H1 (cell line): ENCODE measurements around the gene PLA2G4E. TPM values are rescaled to one million over a fixed set of nuclear protein-coding genes. Genes with fewer than 3 reads are reported as not detected.
A peak's percentile ranks its signal among the peaks of the same experiment; 100 is the strongest.

Source experiments
- CTCF ChIA-PET: fragments of 300-600 bp; sonication (Branson Sonifier 250); formaldehyde crosslinking; loops from one replicate; lab custom pipeline; 2021; ENCODE audit not compliant: partially characterized antibody; lab: Charles Lee
- POLR2A ChIA-PET: fragments of 300-600 bp; sonication (Branson Sonifier 250); formaldehyde crosslinking; loops from one replicate; lab custom pipeline; 2021; ENCODE audit warnings: inconsistent platforms; ENCODE audit not compliant: partially characterized antibody; lab: Charles Lee
- DNase-seq, 2 experiments: peaks; one replicate each; pipeline versions ENCODE4 v3.0.0 to v3.0.0-alpha.2; 2010 to 2022; ENCODE audit warnings: low spot score in 2 of 2, low read depth in 1 of 2, mixed read lengths in 1 of 2
- FAIRE-seq: peaks from 2 replicates; lab custom pipeline; 2011; peaks lifted over from hg19 to GRCh38; lab: Jason Lieb, UNC
- H2AFZ ChIP-seq: 2 replicates; pipeline ENCODE4 v1.8.1; 2012; ENCODE audit warnings: low read length, inconsistent platforms
- H2AK5ac ChIP-seq: 2 replicates; pipeline ENCODE4 v1.6.1; 2013; ENCODE audit warnings: low read depth, low read length
- H2BK120ac ChIP-seq: replicated peaks from 2 replicates; pipeline ENCODE3; 2013; ENCODE audit warnings: low read depth, low read length, inconsistent platforms
- H2BK12ac ChIP-seq: 2 replicates; pipeline ENCODE4 v1.6.1; 2013; ENCODE audit warnings: low read depth, low read length
- H2BK15ac ChIP-seq: 2 replicates; pipeline ENCODE4 v1.6.1; 2013; ENCODE audit warnings: low read length
- H2BK20ac ChIP-seq: 2 replicates; pipeline ENCODE4 v1.6.1; 2013; ENCODE audit warnings: low read length
- H2BK5ac ChIP-seq: 2 replicates; pipeline ENCODE4 v1.6.1; 2013; ENCODE audit warnings: low read depth, low read length
- H3K14ac ChIP-seq: 2 replicates; pipeline ENCODE4 v1.6.1; 2013; ENCODE audit warnings: inconsistent platforms; ENCODE audit not compliant: insufficient read length
- H3K18ac ChIP-seq: 2 replicates; pipeline ENCODE4 v1.6.1; 2013; ENCODE audit warnings: low read length; ENCODE audit errors: extremely low read depth
- H3K23ac ChIP-seq: 2 replicates; pipeline ENCODE4 v1.6.1; 2013; ENCODE audit warnings: inconsistent platforms; ENCODE audit not compliant: insufficient read length
- H3K23me2 ChIP-seq: 2 replicates; pipeline ENCODE4 v1.6.1; 2013; ENCODE audit warnings: low read depth, low read length
- H3K27ac ChIP-seq: 2 replicates; pipeline ENCODE4 v1.6.1; 2011; ENCODE audit warnings: low read depth, low read length, inconsistent platforms
- H3K27me3 ChIP-seq, 4 experiments: replicated peaks in 1 of 4; 1 replicate in 1 of 4; 2 replicates in 3 of 4; pipeline versions ENCODE4 v1.6.1 to v1.8.1; 2011 to 2013; ENCODE audit warnings: low read length in 3 of 4, mild to moderate bottlenecking in 3 of 4, inconsistent platforms in 2 of 4, mixed read lengths in 2 of 4, moderate library complexity in 1 of 4; ENCODE audit not compliant: control insufficient read depth in 3 of 4, insufficient read depth in 3 of 4; ENCODE audit errors: extremely low read depth in 1 of 4
- H3K36me3 ChIP-seq, 4 experiments: 2 replicates each; pipeline versions ENCODE4 v1.6.1 to v1.8.1; 2011 to 2013; ENCODE audit warnings: mild to moderate bottlenecking in 4 of 4, low read length in 3 of 4, moderate library complexity in 2 of 4, control low read depth in 1 of 4, inconsistent platforms in 1 of 4; ENCODE audit not compliant: insufficient read depth in 4 of 4, control insufficient read depth in 2 of 4
- H3K4ac ChIP-seq: replicated peaks from 2 replicates; pipeline ENCODE3; 2013; ENCODE audit warnings: low read length, low read depth, mixed read lengths, inconsistent platforms; ENCODE audit not compliant: insufficient read length
- H3K4me1 ChIP-seq, 4 experiments: replicated peaks in 1 of 4; 1 replicate in 1 of 4; 2 replicates in 3 of 4; pipeline versions ENCODE4 v1.6.1 to v1.8.1; 2011 to 2013; ENCODE audit warnings: low read length in 3 of 4, inconsistent platforms in 2 of 4, mixed read lengths in 1 of 4; ENCODE audit not compliant: insufficient read depth in 4 of 4, control insufficient read depth in 3 of 4
- H3K4me2 ChIP-seq, 2 experiments: 2 replicates each; pipeline versions ENCODE4 v1.6.1 to v1.8.1; 2011 to 2013; ENCODE audit warnings: low read depth in 2 of 2, low read length in 2 of 2, control low read depth in 1 of 2, inconsistent platforms in 1 of 2, mild to moderate bottlenecking in 1 of 2; ENCODE audit not compliant: insufficient read depth in 1 of 2
- H3K4me3 ChIP-seq, 4 experiments: fragments of 200-600, 300-600 bp in 1 of 4; sonication (generic), shearing (Covaris generic), sonication (Bioruptor Twin) in 1 of 4; 2 replicates each; pipeline versions ENCODE4 v1.5.1 to v1.8.1; 2011 to 2016; ENCODE audit warnings: low read length in 4 of 4, low read depth in 3 of 4, control low read depth in 2 of 4, inconsistent platforms in 2 of 4, mild to moderate bottlenecking in 2 of 4, mixed read lengths in 1 of 4, moderate library complexity in 1 of 4; ENCODE audit not compliant: insufficient read depth in 2 of 4; ENCODE audit errors: extremely low read depth in 1 of 4
- H3K56ac ChIP-seq: replicated peaks from 2 replicates; pipeline ENCODE3; 2013; ENCODE audit warnings: low read depth, mild to moderate bottlenecking, mixed read lengths, low read length, inconsistent platforms; ENCODE audit not compliant: insufficient read length
- H3K79me1 ChIP-seq: 2 replicates; pipeline ENCODE4 v1.6.1; 2013; ENCODE audit warnings: low read depth, low read length, control low read depth
- H3K79me2 ChIP-seq, 2 experiments: 2 replicates each; pipeline versions ENCODE4 v1.6.1 to v1.8.1; 2012 to 2013; ENCODE audit warnings: low read length in 2 of 2, mild to moderate bottlenecking in 2 of 2, inconsistent platforms in 1 of 2; ENCODE audit not compliant: insufficient read depth in 2 of 2, control insufficient read depth in 1 of 2
- H3K9ac ChIP-seq, 4 experiments: replicated peaks in 1 of 4; 1 replicate in 1 of 4; 2 replicates in 3 of 4; pipeline versions ENCODE4 v1.6.1 to v1.8.1; 2011 to 2013; ENCODE audit warnings: low read depth in 3 of 4, low read length in 3 of 4, control low read depth in 2 of 4, mild to moderate bottlenecking in 2 of 4, moderate library complexity in 2 of 4, inconsistent platforms in 1 of 4; ENCODE audit errors: extremely low read depth in 1 of 4
- H3K9me3 ChIP-seq, 2 experiments: 2 replicates each; pipeline versions ENCODE4 v1.6.1 to v1.8.1; 2012 to 2013; ENCODE audit warnings: mild to moderate bottlenecking in 2 of 2, moderate library complexity in 2 of 2, control low read depth in 1 of 2, inconsistent platforms in 1 of 2, low read depth in 1 of 2, low read length in 1 of 2, mixed read lengths in 1 of 2; ENCODE audit not compliant: insufficient read depth in 2 of 2
- H4K20me1 ChIP-seq, 2 experiments: replicated peaks in 1 of 2; 2 replicates each; pipeline versions ENCODE3 to v1.8.1; 2011 to 2013; ENCODE audit warnings: inconsistent platforms in 2 of 2, low read length in 2 of 2, mild to moderate bottlenecking in 1 of 2; ENCODE audit not compliant: insufficient read depth in 2 of 2, control insufficient read depth in 1 of 2
- H4K5ac ChIP-seq: 2 replicates; pipeline ENCODE4 v1.6.1; 2013; ENCODE audit warnings: low read length, low read depth, mixed read lengths, inconsistent platforms; ENCODE audit not compliant: insufficient read length
- H4K8ac ChIP-seq: 2 replicates; pipeline ENCODE4 v1.8.0; 2013; ENCODE audit warnings: mild to moderate bottlenecking, moderate library complexity, low read length, inconsistent platforms; ENCODE audit not compliant: insufficient read depth; ENCODE audit errors: extremely low read depth
- H4K91ac ChIP-seq: replicated peaks from 2 replicates; pipeline ENCODE3; 2013; ENCODE audit warnings: low read length, mixed read lengths, inconsistent platforms; ENCODE audit not compliant: insufficient read length
- CEBPB ChIP-seq: IDR thresholded peaks from 2 replicates; pipeline ENCODE4 v1.6.1; 2012; ENCODE audit warnings: low read depth, low read length
- FOSL1 ChIP-seq: IDR thresholded peaks from 2 replicates; pipeline ENCODE4 v1.6.1; 2011; ENCODE audit warnings: mild to moderate bottlenecking, low read depth, low read length, moderate library complexity; ENCODE audit not compliant: insufficient read depth
- TAF1 ChIP-seq: IDR thresholded peaks from 2 replicates; pipeline ENCODE4 v1.6.1; 2011; ENCODE audit warnings: mild to moderate bottlenecking, low read depth, low read length
- WGBS, 2 experiments: shearing (Covaris generic) in 1 of 2; methylation state at CpG; one replicate each; pipeline versions ENCODE4 v1.1.6 to v1.1.7; 2013 to 2015; ENCODE audit warnings: low lambda C conversion rate in 2 of 2, mixed read lengths in 2 of 2, inconsistent platforms in 1 of 2, low coverage in 1 of 2, missing lambda C conversion rate in 1 of 2; ENCODE audit not compliant: insufficient replicate concordance in 2 of 2, insufficient coverage in 1 of 2, insufficient read length in 1 of 2; ENCODE audit errors: extremely low coverage in 1 of 2, missing lambda C conversion rate in 1 of 2; 5-methylcytosine and 5-hydroxymethylcytosine counted together
- polyA plus RNA-seq, 7 experiments: library from polyadenylated mRNA; depleted of rRNA in 3 of 7; stranded (reverse) in 5 of 7; unstranded in 2 of 7; fragments of >200 nt in 5 of 7; fragments of 200-250 nt in 2 of 7; gene quantifications; 1 replicate in 5 of 7; 2 replicates in 1 of 7; 4 replicates in 1 of 7; pipeline versions ENCODE4 v1.2.1 to v1.2.3, GENCODE V29; 2011 to 2013; ENCODE audit warnings: missing spikeins in 2 of 7, mixed read lengths in 2 of 7
- total RNA-seq: library from RNA; stranded (reverse); fragmentation: NEBNext Ultra II Directional; extraction: Animal tissue kit (Norgen Biotek cat#: 25700); gene quantifications from 2 replicates; pipeline ENCODE4 v1.2.1, GENCODE V29; 2021
- TF ChIP-seq, protein P1 (sequence below): IDR thresholded peaks from 2 replicates; pipeline ENCODE4 v1.6.1; 2012; ENCODE audit warnings: low read length, inconsistent platforms

PLA2G4E gene
- total and polyA plus RNA-seq, 2 of the 8 experiments (the other 6 are each of a cell fraction or from before 2014, with no cell fraction given), result 0.03 TPM; not detected in 1

DNA sequence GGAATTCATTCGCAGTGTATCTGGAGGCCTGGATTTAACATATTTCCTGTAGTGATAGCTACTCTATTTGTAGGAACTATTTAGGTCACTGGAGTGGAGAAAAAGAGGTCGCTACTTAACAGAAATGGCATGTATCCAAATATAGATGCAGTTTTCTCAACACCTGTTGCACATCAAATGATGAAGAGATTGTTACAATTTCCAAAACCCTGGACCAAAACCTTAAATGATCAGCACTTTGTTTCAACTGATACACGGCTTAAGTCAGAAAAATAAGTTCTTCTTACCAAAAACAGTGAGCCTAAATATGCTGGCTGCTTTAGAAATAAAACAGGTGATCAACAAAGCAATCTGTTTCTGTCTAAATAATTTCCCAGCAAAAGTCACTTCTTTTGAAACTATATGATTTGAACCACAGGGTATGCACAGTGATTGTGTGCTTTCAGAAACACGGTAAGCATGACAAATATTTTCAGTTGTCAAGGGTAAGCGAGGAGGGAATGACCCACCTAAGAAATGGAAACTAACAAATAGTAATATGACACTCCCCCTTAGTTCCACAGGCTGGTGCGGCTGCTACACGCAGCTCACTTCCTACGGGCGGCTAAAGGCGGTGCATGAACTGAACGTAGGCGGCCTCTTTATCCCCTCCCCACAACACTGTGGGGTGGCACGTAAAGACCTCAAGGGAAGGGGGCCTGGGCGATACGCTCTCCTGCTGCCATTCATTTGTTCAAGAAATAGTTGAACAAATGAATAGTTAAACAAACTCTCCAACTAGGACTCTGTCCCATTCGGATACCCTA, 49.5 kb downstream of the PLA2G4E start:
- H2BK12ac ChIP-seq, result no peak overlapping the region
- H3K23ac ChIP-seq, result peak overlapping the region; percentile 18
- peak overlapping the region in 3 of 4 experiments; percentile 73 to 94 (median 81); a peak in 6 of 7 replicates for H3K9ac ChIP-seq
- no peak overlapping the region for H3K56ac ChIP-seq
- H2BK20ac ChIP-seq, result no peak overlapping the region
- DNase-seq (no peak), FAIRE-seq (no peak)
- H3K4ac ChIP-seq, result peak overlapping the region; percentile 21
- peak overlapping the region; percentile 89; the same call in 1 of the 2 replicates for H3K27ac ChIP-seq
- peak overlapping the region; percentile 56 for H3K18ac ChIP-seq
- H2BK120ac ChIP-seq, result no peak overlapping the region
- H4K20me1 ChIP-seq, result peaks cover 14 to 17% of the 10 kb centered on the region in 2 experiments
- no peaks in the 10 kb centered on the region for H3K36me3 ChIP-seq
- H2AK5ac ChIP-seq, result no peak overlapping the region
- peaks cover 27% of the 10 kb centered on the region for H3K79me1 ChIP-seq
- peak overlapping the region; percentile 87; the same call in 1 of the 2 replicates for H4K8ac ChIP-seq
- H2AFZ ChIP-seq, result no peak overlapping the region
- H4K5ac ChIP-seq, result peak overlapping the region; percentile 34
- POLR2A ChIA-PET, result interaction anchor here (0.8 to 2.2 kb wide), 7 partner anchors 11 to 82 kb away, joined by 3 to 14 read pairs (median 4); no protein-coding TSS in a partner anchor
- peaks cover 17 to 51% of the 10 kb centered on the region in 2 experiments for H3K79me2 ChIP-seq
- H2BK5ac ChIP-seq, result 0 out of 2 replicates have a peak overlapping the region, but pooled peaks have one; percentile 30
- H3K4me1 ChIP-seq, result peaks cover under 1 to 10% (median 5%) of the 10 kb centered on the region in 4 experiments; a peak in 4 of 7 replicates
- H3K14ac ChIP-seq, result peak overlapping the region; percentile 83
- no peaks in the 10 kb centered on the region for H3K9me3 ChIP-seq
- no peak overlapping the region for H4K91ac ChIP-seq
- H3K23me2 ChIP-seq, result peaks cover 5% of the 10 kb centered on the region; the same call in 1 of the 2 replicates
- CTCF ChIA-PET, result interaction anchor here (1.0 to 2.4 kb wide), 5 partner anchors 13 to 122 kb away, joined by 3 to 6 read pairs (median 5); no protein-coding TSS in a partner anchor
- TF ChIP-seq, protein P1, sequence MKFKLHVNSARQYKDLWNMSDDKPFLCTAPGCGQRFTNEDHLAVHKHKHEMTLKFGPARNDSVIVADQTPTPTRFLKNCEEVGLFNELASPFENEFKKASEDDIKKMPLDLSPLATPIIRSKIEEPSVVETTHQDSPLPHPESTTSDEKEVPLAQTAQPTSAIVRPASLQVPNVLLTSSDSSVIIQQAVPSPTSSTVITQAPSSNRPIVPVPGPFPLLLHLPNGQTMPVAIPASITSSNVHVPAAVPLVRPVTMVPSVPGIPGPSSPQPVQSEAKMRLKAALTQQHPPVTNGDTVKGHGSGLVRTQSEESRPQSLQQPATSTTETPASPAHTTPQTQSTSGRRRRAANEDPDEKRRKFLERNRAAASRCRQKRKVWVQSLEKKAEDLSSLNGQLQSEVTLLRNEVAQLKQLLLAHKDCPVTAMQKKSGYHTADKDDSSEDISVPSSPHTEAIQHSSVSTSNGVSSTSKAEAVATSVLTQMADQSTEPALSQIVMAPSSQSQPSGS, result 0 out of 2 replicates have a peak, but pooled peaks have one; percentile 24
- no peak for TF ChIP-seq CEBPB
- peak; percentile 41; the same call in 1 of the 2 replicates for TF ChIP-seq TAF1
- no peak for TF ChIP-seq FOSL1
- TF ChIP-seq, all 59 proteins: peak for 2
- no peaks in the 10 kb centered on the region for H3K27me3 ChIP-seq
- 13% methylated on average over 16 of the region's 16 CpGs; no CpG with 5 or more reads in 1 of the 2 experiments for WGBS, 2 experiments
- H2BK15ac ChIP-seq, result no peak overlapping the region
- H3K4me2 ChIP-seq, result peak overlapping the region; percentile 88 to 90
- peak overlapping the region; percentile 75 to 100 (median 93) for H3K4me3 ChIP-seq
